CD14-positive monocyte (primary cell): ENCODE data around the gene ME3. TPM values are rescaled to one million over a fixed set of nuclear protein-coding genes. Genes with fewer than 3 reads are reported as not detected.

Experiments
- DNase-seq, 3 donors: peaks; one replicate each; pipeline ENCODE4 v3.0.0-alpha.2; 2011 to 2022
- H2AFZ ChIP-seq: 2 replicates; pipeline ENCODE4 v1.6.0; 2012; ENCODE audit warnings: mild to moderate bottlenecking, low read depth, low read length, inconsistent platforms; ENCODE audit not compliant: insufficient read depth, poor library complexity, severe bottlenecking
- H3K27ac ChIP-seq, 2 donors: 1 replicate in 1 of 2; 2 replicates in 1 of 2; pipeline ENCODE4 v1.5.1; 2012 to 2013; ENCODE audit warnings: low read length in 2 of 2, control low read depth in 1 of 2, inconsistent platforms in 1 of 2, low read depth in 1 of 2, mild to moderate bottlenecking in 1 of 2
- H3K27me3 ChIP-seq, 2 donors: one replicate each; pipeline versions ENCODE4 v1.6.0 to v1.6.1; 2011 to 2013; ENCODE audit warnings: low read length in 2 of 2; ENCODE audit not compliant: control insufficient read depth in 2 of 2, insufficient read depth in 2 of 2
- H3K36me3 ChIP-seq, 2 donors: replicated peaks in 1 of 2; 1 replicate in 1 of 2; 2 replicates in 1 of 2; pipeline versions ENCODE4 v1.5.1 to v1.6.1; 2012 to 2013; ENCODE audit warnings: low read length in 2 of 2, control low read depth in 1 of 2, inconsistent platforms in 1 of 2, mild to moderate bottlenecking in 1 of 2; ENCODE audit not compliant: insufficient read depth in 2 of 2, control insufficient read depth in 1 of 2
- H3K4me1 ChIP-seq, 2 donors: 1 replicate in 1 of 2; 2 replicates in 1 of 2; pipeline versions ENCODE4 v1.5.1 to v1.6.1; 2012 to 2013; ENCODE audit warnings: low read length in 2 of 2, control low read depth in 1 of 2, inconsistent platforms in 1 of 2, mild to moderate bottlenecking in 1 of 2, moderate library complexity in 1 of 2; ENCODE audit not compliant: insufficient read depth in 2 of 2, control insufficient read depth in 1 of 2
- H3K4me2 ChIP-seq: replicated peaks from 2 replicates; pipeline ENCODE3; 2012; ENCODE audit warnings: low read length, moderate library complexity, mild to moderate bottlenecking; ENCODE audit not compliant: poor library complexity, severe bottlenecking; ENCODE audit errors: extremely low read depth
- H3K4me3 ChIP-seq, 3 experiments: fragments of 200-600 bp in 1 of 3; sonication (generic) in 1 of 3; replicated peaks in 1 of 3; 1 replicate in 2 of 3; 2 replicates in 1 of 3; pipeline ENCODE4 v1.5.1; 2011 to 2013; ENCODE audit warnings: low read length in 3 of 3, mild to moderate bottlenecking in 3 of 3, control low read depth in 2 of 3, low read depth in 2 of 3, inconsistent platforms in 1 of 3, moderate library complexity in 1 of 3
- H3K79me2 ChIP-seq: 2 replicates; pipeline ENCODE4 v1.6.0; 2012; ENCODE audit warnings: mild to moderate bottlenecking, control low read depth, inconsistent platforms, low read length, moderate library complexity; ENCODE audit not compliant: insufficient read depth
- H3K9ac ChIP-seq: 2 replicates; pipeline ENCODE4 v1.6.0; 2017; ENCODE audit warnings: low read length, mild to moderate bottlenecking; ENCODE audit not compliant: insufficient read depth, poor library complexity, severe bottlenecking
- H3K9me3 ChIP-seq, 2 donors: replicated peaks in 1 of 2; 1 replicate in 1 of 2; 2 replicates in 1 of 2; pipeline versions ENCODE4 v1.5.1 to v1.6.1; 2012 to 2013; ENCODE audit warnings: low read length in 2 of 2, control low read depth in 1 of 2; ENCODE audit not compliant: control insufficient read depth in 1 of 2, insufficient read depth in 1 of 2
- H4K20me1 ChIP-seq: 2 replicates; pipeline ENCODE4 v1.6.0; 2012; ENCODE audit warnings: mild to moderate bottlenecking, low read length, control low read depth, moderate library complexity; ENCODE audit not compliant: insufficient read depth
- H3K27ac Mint-ChIP-seq, 7 donors: one replicate each; pipeline ENCODE4 v1.8.0; 2020; ENCODE audit warnings: mild to moderate bottlenecking in 7 of 7, mixed read lengths in 7 of 7, moderate library complexity in 6 of 7, inconsistent platforms in 2 of 7
- H3K27me3 Mint-ChIP-seq, 3 donors: one replicate each; pipeline ENCODE4 v1.8.0; 2021 to 2022; ENCODE audit warnings: low read depth in 3 of 3, mild to moderate bottlenecking in 3 of 3, mixed read lengths in 3 of 3, moderate library complexity in 3 of 3, inconsistent platforms in 1 of 3
- H3K36me3 Mint-ChIP-seq, 2 donors: one replicate each; pipeline ENCODE4 v1.8.0; 2020; ENCODE audit warnings: mixed read lengths in 2 of 2, inconsistent platforms in 1 of 2, mild to moderate bottlenecking in 1 of 2
- H3K4me1 Mint-ChIP-seq: one replicate; pipeline ENCODE4 v1.8.0; 2020; ENCODE audit warnings: mild to moderate bottlenecking, mixed read lengths
- H3K4me3 Mint-ChIP-seq, 2 donors: one replicate each; pipeline ENCODE4 v1.8.0; 2020; ENCODE audit warnings: mild to moderate bottlenecking in 2 of 2, mixed read lengths in 2 of 2, moderate library complexity in 1 of 2
- H3K9me3 Mint-ChIP-seq, 7 donors: one replicate each; pipeline ENCODE4 v1.8.0; 2020 to 2022; ENCODE audit warnings: mixed read lengths in 7 of 7, mild to moderate bottlenecking in 6 of 7, moderate library complexity in 6 of 7, inconsistent platforms in 2 of 7
- CTCF ChIP-seq: fragments of 200-600 bp; IDR thresholded peaks from one replicate; pipeline ENCODE4 v1.8.0; 2022; ENCODE audit warnings: antibody characterized with exemption, mild to moderate bottlenecking
- WGBS: methylation state at CpG from one replicate; pipeline ENCODE4 v1.1.5; 2013; ENCODE audit warnings: missing lambda C conversion rate; ENCODE audit not compliant: insufficient coverage; 5-methylcytosine and 5-hydroxymethylcytosine counted together
- intact Hi-C, 2 donors: fragments of 100-400 bp; cut with micrococcal nuclease; formaldehyde crosslinking; loops; one replicate each; pipeline versions ENCODE4 v1.15.0 to v1.15.1; 2023
- polyA plus RNA-seq, 3 donors: library from polyadenylated mRNA; depleted of rRNA in 1 of 3; unstranded in 2 of 3; stranded (reverse) in 1 of 3; fragments of 300-500 nt in 2 of 3; fragments of >200 nt in 1 of 3; fragmentation: Illumina TruSeq in 2 of 3; gene quantifications; 1 replicate in 2 of 3; 2 replicates in 1 of 3; pipeline ENCODE4 v1.2.3, GENCODE V29; 2012 to 2021

ME3 gene
- polyA plus RNA-seq, 3 donors = 0.31 to 3.0 (median 0.42) TPM

DNA sequence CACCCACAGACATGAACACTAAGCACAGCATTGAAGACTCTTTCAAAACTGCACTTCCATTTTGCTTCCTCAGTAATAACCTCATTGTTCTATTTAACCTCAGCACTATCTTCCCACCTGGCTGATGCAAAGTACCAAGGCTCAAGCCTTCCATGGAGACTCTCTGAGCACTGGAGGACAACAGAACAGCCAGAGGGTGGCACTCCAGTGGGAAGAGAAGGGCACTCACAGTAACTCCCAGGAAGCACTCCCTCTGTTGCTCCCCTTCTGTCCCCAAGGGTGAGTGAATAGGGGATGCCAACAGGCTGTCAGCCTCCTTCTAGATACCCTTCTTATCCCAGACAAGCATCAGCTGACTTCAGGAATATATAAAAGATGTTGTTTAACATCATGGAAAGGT lies 3.5 kb downstream of the ME3 start:
- intact Hi-C loops = no loop called here
- H3K9ac ChIP-seq = no peak overlapping the region
- H3K9me3 ChIP-seq = no peaks in the 10 kb centered on the region
- H3K4me3 ChIP-seq = no peak overlapping the region
- Mint-ChIP-seq H3K9me3 (peaks cover 0 to 2% (median 0%) of the 10 kb centered on the region in 7 donors), H3K27ac (peak overlapping the region in 2 of 7 donors; percentile 37 to 43), H3K27me3 (peaks cover 13 to 30% (median 19%) of the 10 kb centered on the region in 3 donors), H3K4me3 (no peak overlapping the region), H3K4me1 (peaks cover 16% of the 10 kb centered on the region), H3K36me3 (no peaks in the 10 kb centered on the region)
- no peak overlapping the region for H3K4me2 ChIP-seq
- H2AFZ ChIP-seq = no peak overlapping the region
- H4K20me1 ChIP-seq = no peaks in the 10 kb centered on the region
- no peaks in the 10 kb centered on the region for H3K79me2 ChIP-seq
- H3K36me3 ChIP-seq = no peaks in the 10 kb centered on the region
- DNase-seq = no peak
- H3K4me1 ChIP-seq = peaks cover 8 to 15% of the 10 kb centered on the region in 2 donors
- no peak for TF ChIP-seq CTCF
- H3K27me3 ChIP-seq = peaks cover 5 to 13% of the 10 kb centered on the region in 2 donors
- no peak overlapping the region for H3K27ac ChIP-seq

- H4K20me1 ChIP-seq = no peaks in the 10 kb centered on the region
- WGBS = no CpG with 5 or more reads among the region's 1 CpG
- H3K36me3 Mint-ChIP-seq = no peaks in the 10 kb centered on the region
- H3K27ac Mint-ChIP-seq = no peak overlapping the region
- H3K4me3 Mint-ChIP-seq = no peak overlapping the region
- intact Hi-C loops = no loop called here
- peaks cover 4 to 6% of the 10 kb centered on the region in 2 donors for H3K27me3 ChIP-seq
- peaks cover under 1 to 1% of the 10 kb centered on the region in 2 donors for H3K4me1 ChIP-seq
- no peak for TF ChIP-seq CTCF
- H3K27me3 Mint-ChIP-seq = peaks cover 6 to 14% (median 8%) of the 10 kb centered on the region in 3 donors
- no peaks in the 10 kb centered on the region for H3K9me3 ChIP-seq
- no peak overlapping the region for H3K4me3 ChIP-seq
- H3K27ac ChIP-seq = no peak overlapping the region
- H3K36me3 ChIP-seq = no peaks in the 10 kb centered on the region
- no peak overlapping the region for H3K9ac ChIP-seq
- no peaks in the 10 kb centered on the region for H3K9me3 Mint-ChIP-seq
- no peak for DNase-seq
- no peak overlapping the region for H2AFZ ChIP-seq
- no peaks in the 10 kb centered on the region for H3K79me2 ChIP-seq
- no peak overlapping the region for H3K4me2 ChIP-seq
- H3K4me1 Mint-ChIP-seq = peaks cover 8% of the 10 kb centered on the region
These were observed 6.2 kb downstream of the ME3 start for GRCh38 chr11:86666193-86666592.
